GM12878 (cell line): ENCODE measurements around the gene HS6ST3.

Experiments used
- NFIC ChIP-seq: IDR thresholded peaks from 2 replicates; pipeline ENCODE4 v1.6.1; 2012; ENCODE audit warnings: low read depth, mild to moderate bottlenecking, inconsistent platforms, low read length, moderate library complexity
- ZZZ3 ChIP-seq: IDR thresholded peaks from 2 replicates; pipeline ENCODE4 v1.6.1; 2011; ENCODE audit warnings: low read depth; ENCODE audit not compliant: control insufficient read depth, insufficient read length

DNA sequence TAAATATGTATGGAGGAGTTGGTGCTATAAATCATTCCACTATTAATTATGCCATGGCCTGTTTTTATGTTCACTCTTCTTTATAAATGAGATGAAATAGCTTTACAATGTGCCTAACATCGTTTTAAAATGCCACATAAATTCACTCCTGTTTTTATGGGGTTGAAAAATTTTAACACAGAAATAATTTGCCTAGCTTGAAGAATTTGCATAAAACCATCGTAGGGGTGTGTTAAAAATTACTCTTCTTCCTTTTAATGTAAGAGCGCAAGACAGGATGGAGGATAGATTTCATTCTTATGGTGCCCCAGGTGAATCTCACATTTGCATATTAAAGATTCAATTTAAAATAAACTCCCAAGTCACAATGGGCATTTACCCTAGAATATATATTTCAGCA, 456.6 kb downstream of the HS6ST3 start:
- TF ChIP-seq ZZZ3 (no peak), NFIC (no peak)
